IMR-90 (cell line): ENCODE data around the gene ADPRHL1. TPM values are rescaled to one million over a fixed set of nuclear protein-coding genes. Genes with fewer than 3 reads are reported as not detected.
A peak's percentile ranks its signal among the peaks of the same experiment; 100 is the strongest.

Experiments
- ATAC-seq: fragments of 200-7000 bp; cut with Tn5 transposase; 2 replicates; pipeline ENCODE4 v1.9.1; 2020; ENCODE audit warnings: low read depth, mild to moderate bottlenecking, moderate library complexity
- BruUV-seq: library from RNA; stranded (reverse); fragments of 400-500 nt; replicated peaks from 2 replicates; lab custom pipeline; 2021; lab: Mats Ljungman, UMichigan
- CTCF ChIA-PET: fragments of 300-600 bp; formaldehyde crosslinking; extraction: SDS; loops from one replicate; lab custom pipeline; 2021; ENCODE audit warnings: antibody characterized with exemption; lab: Yijun Ruan, JAX
- POLR2A ChIA-PET: fragments of 300-600 bp; sonication (Branson Sonifier 250); formaldehyde crosslinking; loops from one replicate; lab custom pipeline; 2022; ENCODE audit warnings: antibody characterized with exemption; ENCODE audit not compliant: unreplicated experiment; lab: Charles Lee
- DNase-seq: peaks from one replicate; pipeline ENCODE4 v3.0.0; 2013
- H2AFZ ChIP-seq: replicated peaks from 2 replicates; pipeline ENCODE3; 2013; ENCODE audit warnings: low read length, mild to moderate bottlenecking; ENCODE audit not compliant: poor library complexity
- H2AK5ac ChIP-seq: 2 replicates; pipeline ENCODE4 v1.6.1; 2013; ENCODE audit warnings: low read depth, low read length, inconsistent platforms
- H2AK9ac ChIP-seq: replicated peaks from 2 replicates; pipeline ENCODE3; 2013; ENCODE audit warnings: mild to moderate bottlenecking, low read depth, low read length, moderate library complexity; ENCODE audit not compliant: poor library complexity
- H2BK120ac ChIP-seq: 2 replicates; pipeline ENCODE4 v1.6.1; 2013; ENCODE audit warnings: low read depth, low read length, inconsistent platforms
- H2BK15ac ChIP-seq: 3 replicates; pipeline ENCODE4 v1.6.1; 2013; ENCODE audit warnings: low read depth, low read length, inconsistent platforms
- H2BK20ac ChIP-seq: 2 replicates; pipeline ENCODE4 v1.6.1; 2013; ENCODE audit warnings: low read depth, mild to moderate bottlenecking, inconsistent platforms, low read length, moderate library complexity
- H2BK5ac ChIP-seq: 2 replicates; pipeline ENCODE4 v1.6.1; 2013; ENCODE audit warnings: mild to moderate bottlenecking, low read depth, low read length, inconsistent platforms; ENCODE audit not compliant: poor library complexity, severe bottlenecking
- H3K14ac ChIP-seq: replicated peaks from 2 replicates; pipeline ENCODE4 v1.6.1; 2013; ENCODE audit warnings: low read depth, low read length, inconsistent platforms
- H3K18ac ChIP-seq: 2 replicates; pipeline ENCODE4 v1.6.1; 2013; ENCODE audit warnings: low read depth, low read length, control low read depth
- H3K23ac ChIP-seq: 2 replicates; pipeline ENCODE4 v1.6.1; 2013; ENCODE audit warnings: low read depth, low read length, inconsistent platforms
- H3K27ac ChIP-seq: 2 replicates; pipeline ENCODE4 v1.5.1; 2013; ENCODE audit warnings: mild to moderate bottlenecking, control low read depth, low read length; ENCODE audit not compliant: insufficient read depth
- H3K27me3 ChIP-seq: 2 replicates; pipeline ENCODE4 v1.6.1; 2013; ENCODE audit warnings: low read length; ENCODE audit not compliant: control insufficient read depth, insufficient read depth
- H3K36me3 ChIP-seq: 2 replicates; pipeline ENCODE4 v1.6.1; 2013; ENCODE audit warnings: low read length, mixed read lengths; ENCODE audit not compliant: control insufficient read depth, insufficient read depth
- H3K4ac ChIP-seq: 2 replicates; pipeline ENCODE4 v1.6.1; 2013; ENCODE audit warnings: low read depth, low read length, inconsistent platforms
- H3K4me1 ChIP-seq: 2 replicates; pipeline ENCODE4 v1.6.1; 2013; ENCODE audit warnings: low read length, mixed read lengths; ENCODE audit not compliant: control insufficient read depth, insufficient read depth
- H3K4me2 ChIP-seq: 2 replicates; pipeline ENCODE4 v1.6.1; 2013; ENCODE audit warnings: low read depth, mild to moderate bottlenecking, control low read depth, low read length, moderate library complexity
- H3K4me3 ChIP-seq: 2 replicates; pipeline ENCODE4 v1.5.1; 2013; ENCODE audit warnings: low read depth, mild to moderate bottlenecking, control low read depth, low read length, moderate library complexity; ENCODE audit not compliant: insufficient read depth
- H3K56ac ChIP-seq: 2 replicates; pipeline ENCODE4 v1.6.1; 2013; ENCODE audit warnings: low read length, inconsistent platforms; ENCODE audit not compliant: insufficient read depth; ENCODE audit errors: extremely low read depth
- H3K79me1 ChIP-seq, 2 experiments: 2 replicates each; pipeline ENCODE4 v1.6.1; 2013; ENCODE audit warnings: low read length in 2 of 2, inconsistent platforms in 1 of 2, low read depth in 1 of 2
- H3K9ac ChIP-seq: 2 replicates; pipeline ENCODE4 v1.6.1; 2013; ENCODE audit warnings: low read depth, low read length, control low read depth
- H3K9me1 ChIP-seq: 2 replicates; pipeline ENCODE4 v1.6.1; 2013; ENCODE audit warnings: low read length, inconsistent platforms; ENCODE audit not compliant: insufficient read depth
- H3K9me3 ChIP-seq: 2 replicates; pipeline ENCODE4 v1.6.1; 2013; ENCODE audit warnings: low read length; ENCODE audit not compliant: control insufficient read depth, insufficient read depth
- H4K20me1 ChIP-seq: 2 replicates; pipeline ENCODE4 v1.6.1; 2013; ENCODE audit warnings: low read length, inconsistent platforms; ENCODE audit not compliant: insufficient read depth
- H4K5ac ChIP-seq: 2 replicates; pipeline ENCODE4 v1.6.1; 2013; ENCODE audit warnings: mild to moderate bottlenecking, low read depth, low read length, control low read depth
- H4K8ac ChIP-seq, 2 experiments: 2 replicates each; pipeline ENCODE4 v1.6.1; 2013; ENCODE audit warnings: low read depth in 2 of 2, low read length in 2 of 2, control low read depth in 1 of 2, inconsistent platforms in 1 of 2
- H4K91ac ChIP-seq: 2 replicates; pipeline ENCODE4 v1.6.1; 2013; ENCODE audit warnings: low read depth, low read length, inconsistent platforms; ENCODE audit not compliant: insufficient read depth
- ELK1 ChIP-seq: fragments of 150-350 bp; IDR thresholded peaks from 2 replicates; pipeline ENCODE4 v1.6.1; 2016; ENCODE audit warnings: low read depth, mild to moderate bottlenecking, low read length, moderate library complexity, borderline replicate concordance
- FOS ChIP-seq: fragments of 150-350 bp; IDR thresholded peaks from 2 replicates; pipeline ENCODE4 v1.6.1; 2016; ENCODE audit warnings: low read depth, low read length
- RAD21 ChIP-seq: IDR thresholded peaks from 2 replicates; pipeline ENCODE4 v1.6.1; 2012; ENCODE audit warnings: low read length, improper control_type of control experiment
- SMC3 ChIP-seq: fragments of 150-350 bp; IDR thresholded peaks from 2 replicates; pipeline ENCODE4 v1.6.1; 2016; ENCODE audit warnings: low read depth, mild to moderate bottlenecking, antibody characterized with exemption, low read length, moderate library complexity
- WGBS, 2 experiments: methylation state at CpG; one replicate each; pipeline versions ENCODE4 v1.1.5 to v1.1.7; 2013; ENCODE audit warnings: missing lambda C conversion rate in 2 of 2; ENCODE audit not compliant: insufficient read length in 1 of 2; ENCODE audit errors: extremely low coverage in 2 of 2; 5-methylcytosine and 5-hydroxymethylcytosine counted together
- dilution Hi-C: fragments of 300-500 bp; cut with HindIII; formaldehyde crosslinking; loops from one replicate; pipeline ENCODE4 v1.14.3; 2018; ENCODE audit warnings: low sequenced_read_pairs; ENCODE audit not compliant: unreplicated experiment
- in situ Hi-C: fragments of 300-500 bp; cut with MboI; formaldehyde crosslinking; loops from 3 replicates; pipeline ENCODE4 v1.14.3; 2019; ENCODE audit warnings: low sequenced_read_pairs, inconsistent platforms, mixed read lengths
- intact Hi-C: fragments of 100-400 bp; cut with micrococcal nuclease; formaldehyde crosslinking; loops from 2 replicates; pipeline ENCODE4 v1.10.0; 2022
- polyA plus RNA-seq, 3 experiments: library from polyadenylated mRNA; depleted of rRNA; stranded (reverse); fragments of >200 nt; gene quantifications; 2 replicates each; pipeline ENCODE4 v1.2.3, GENCODE V29; 2012; ENCODE audit warnings: low replicate concordance in 1 of 3
- total RNA-seq: library from RNA; depleted of rRNA; stranded (reverse); fragments of >200 nt; gene quantifications from 2 replicates; pipeline ENCODE4 v1.2.3, GENCODE V29; 2012
- TF ChIP-seq, protein P1 (sequence below): conservative IDR thresholded peaks from 2 replicates; pipeline ENCODE4 v1.5.1; 2012; ENCODE audit warnings: mild to moderate bottlenecking, low read depth, low read length, improper control_type of control experiment

ADPRHL1 gene
- total and polyA plus RNA-seq, 2 of the 4 experiments (the other 2 are of a cell fraction), result 0.36 to 0.67 TPM

- H2BK120ac ChIP-seq, result peak overlapping the region; percentile 89
- H4K5ac ChIP-seq, result peak overlapping the region; percentile 86
- H4K91ac ChIP-seq, result peak overlapping the region; percentile 78
- peaks cover 23% of the 10 kb centered on the region for H3K4me1 ChIP-seq
- no peak overlapping the region for H3K27ac ChIP-seq
- no peak overlapping the region for H3K4me3 ChIP-seq
- ChIA-PET POLR2A (no interaction called here), CTCF (no interaction called here)
- no TSS peak for BruUV-seq
- dilution Hi-C loops, result no loop called here
- WGBS, 2 experiments, result 67% methylated on average over 4 of the region's 8 CpGs; no CpG with 5 or more reads in 1 of the 2 experiments
- no peaks in the 10 kb centered on the region for H4K20me1 ChIP-seq
- DNase-seq (no peak), ATAC-seq (no peak)
- peak overlapping the region; percentile 82 for H2AFZ ChIP-seq
- H2BK15ac ChIP-seq, result no peak overlapping the region
- H3K18ac ChIP-seq, result peak overlapping the region; percentile 16; the same call in 1 of the 2 replicates
- peak overlapping the region; percentile 13 to 87; a peak in 3 of 4 replicates for H4K8ac ChIP-seq
- peak overlapping the region; percentile 10; the same call in 1 of the 2 replicates for H2AK5ac ChIP-seq
- H3K36me3 ChIP-seq, result no peaks in the 10 kb centered on the region
- no peak overlapping the region for H3K56ac ChIP-seq
- no peak overlapping the region for H2BK5ac ChIP-seq
- peak overlapping the region; percentile 79 for H2BK20ac ChIP-seq
- peak overlapping the region; percentile 55 for H2AK9ac ChIP-seq
- H3K14ac ChIP-seq, result peak overlapping the region; percentile 83; the same call in 1 of the 2 replicates
- no peak overlapping the region for H3K4me2 ChIP-seq
- H3K9me3 ChIP-seq, result no peaks in the 10 kb centered on the region
- no peak overlapping the region for H3K23ac ChIP-seq
- peaks cover 10% of the 10 kb centered on the region for H3K9me1 ChIP-seq
- TF ChIP-seq RAD21 (no peak), ELK1 (no peak), FOS (no peak), SMC3 (no peak)
- TF ChIP-seq, protein P1, sequence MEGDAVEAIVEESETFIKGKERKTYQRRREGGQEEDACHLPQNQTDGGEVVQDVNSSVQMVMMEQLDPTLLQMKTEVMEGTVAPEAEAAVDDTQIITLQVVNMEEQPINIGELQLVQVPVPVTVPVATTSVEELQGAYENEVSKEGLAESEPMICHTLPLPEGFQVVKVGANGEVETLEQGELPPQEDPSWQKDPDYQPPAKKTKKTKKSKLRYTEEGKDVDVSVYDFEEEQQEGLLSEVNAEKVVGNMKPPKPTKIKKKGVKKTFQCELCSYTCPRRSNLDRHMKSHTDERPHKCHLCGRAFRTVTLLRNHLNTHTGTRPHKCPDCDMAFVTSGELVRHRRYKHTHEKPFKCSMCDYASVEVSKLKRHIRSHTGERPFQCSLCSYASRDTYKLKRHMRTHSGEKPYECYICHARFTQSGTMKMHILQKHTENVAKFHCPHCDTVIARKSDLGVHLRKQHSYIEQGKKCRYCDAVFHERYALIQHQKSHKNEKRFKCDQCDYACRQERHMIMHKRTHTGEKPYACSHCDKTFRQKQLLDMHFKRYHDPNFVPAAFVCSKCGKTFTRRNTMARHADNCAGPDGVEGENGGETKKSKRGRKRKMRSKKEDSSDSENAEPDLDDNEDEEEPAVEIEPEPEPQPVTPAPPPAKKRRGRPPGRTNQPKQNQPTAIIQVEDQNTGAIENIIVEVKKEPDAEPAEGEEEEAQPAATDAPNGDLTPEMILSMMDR, result no peak
- no peak overlapping the region for H3K9ac ChIP-seq
- in situ Hi-C loops, result no loop called here
- H3K4ac ChIP-seq, result peak overlapping the region; percentile 71
- peaks cover 3% of the 10 kb centered on the region; the same call in 1 of the 2 replicates for H3K27me3 ChIP-seq
- no peaks in the 10 kb centered on the region for H3K79me1 ChIP-seq
- intact Hi-C loops, result no loop called here
These were observed 39.0 kb downstream of the ADPRHL1 start for GRCh38 chr13:113414335-113414734.
